Mucosa of rectum (tissue), 2 donors: ENCODE measurements around the gene KLK3.
"Not testable (repeated sequence)": the region's sequence is repeated elsewhere in the genome, so short reads cannot be mapped to it uniquely, and the experiment has no call there.

Source experiments
- H3K27ac ChIP-seq, 2 donors: one replicate each; pipeline ENCODE4 v1.7.0; 2013; ENCODE audit warnings: inconsistent platforms in 2 of 2, low read depth in 2 of 2, low read length in 2 of 2
- H3K27me3 ChIP-seq, 2 donors: one replicate each; pipeline ENCODE4 v1.7.0; 2013; ENCODE audit warnings: low read length in 2 of 2; ENCODE audit not compliant: control insufficient read depth in 2 of 2, insufficient read depth in 2 of 2
- H3K36me3 ChIP-seq, 2 donors: one replicate each; pipeline ENCODE4 v1.7.0; 2013; ENCODE audit warnings: low read length in 2 of 2; ENCODE audit not compliant: control insufficient read depth in 2 of 2, insufficient read depth in 2 of 2
- H3K4me1 ChIP-seq, 2 donors: one replicate each; pipeline ENCODE4 v1.7.0; 2013; ENCODE audit warnings: low read length in 2 of 2, mild to moderate bottlenecking in 1 of 2; ENCODE audit not compliant: control insufficient read depth in 2 of 2, insufficient read depth in 2 of 2
- H3K4me3 ChIP-seq, 2 donors: one replicate each; pipeline ENCODE4 v1.7.0; 2013; ENCODE audit warnings: low read length in 2 of 2
- H3K9ac ChIP-seq, 2 donors: one replicate each; pipeline ENCODE4 v1.7.0; 2013; ENCODE audit warnings: low read length in 2 of 2, low read depth in 1 of 2, mild to moderate bottlenecking in 1 of 2
- H3K9me3 ChIP-seq, 2 donors: one replicate each; pipeline ENCODE4 v1.7.0; 2013; ENCODE audit warnings: low read length in 2 of 2; ENCODE audit not compliant: control insufficient read depth in 2 of 2
- donor health status: healthy.
- donor health status: Normal muscosa, but diverticular disease.

Gene KLK3

DNA sequence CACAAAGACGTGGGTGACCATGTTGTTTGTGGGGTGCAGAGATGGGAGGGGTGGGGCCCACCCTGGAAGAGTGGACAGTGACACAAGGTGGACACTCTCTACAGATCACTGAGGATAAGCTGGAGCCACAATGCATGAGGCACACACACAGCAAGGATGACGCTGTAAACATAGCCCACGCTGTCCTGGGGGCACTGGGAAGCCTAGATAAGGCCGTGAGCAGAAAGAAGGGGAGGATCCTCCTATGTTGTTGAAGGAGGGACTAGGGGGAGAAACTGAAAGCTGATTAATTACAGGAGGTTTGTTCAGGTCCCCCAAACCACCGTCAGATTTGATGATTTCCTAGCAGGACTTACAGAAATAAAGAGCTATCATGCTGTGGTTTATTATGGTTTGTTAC lies 24.1 kb downstream of the KLK3 start:
- H3K9ac ChIP-seq = no peak overlapping the region
- no peaks in the 10 kb centered on the region for H3K36me3 ChIP-seq
- H3K9me3 ChIP-seq = no peaks in the 10 kb centered on the region
- no peak overlapping the region for H3K27ac ChIP-seq
- H3K27me3 ChIP-seq = peaks cover 0 to 2% of the 10 kb centered on the region in 2 donors
- H3K4me3 ChIP-seq = no peak overlapping the region
- peaks cover 0 to 3% of the 10 kb centered on the region in 2 donors for H3K4me1 ChIP-seq

DNA sequence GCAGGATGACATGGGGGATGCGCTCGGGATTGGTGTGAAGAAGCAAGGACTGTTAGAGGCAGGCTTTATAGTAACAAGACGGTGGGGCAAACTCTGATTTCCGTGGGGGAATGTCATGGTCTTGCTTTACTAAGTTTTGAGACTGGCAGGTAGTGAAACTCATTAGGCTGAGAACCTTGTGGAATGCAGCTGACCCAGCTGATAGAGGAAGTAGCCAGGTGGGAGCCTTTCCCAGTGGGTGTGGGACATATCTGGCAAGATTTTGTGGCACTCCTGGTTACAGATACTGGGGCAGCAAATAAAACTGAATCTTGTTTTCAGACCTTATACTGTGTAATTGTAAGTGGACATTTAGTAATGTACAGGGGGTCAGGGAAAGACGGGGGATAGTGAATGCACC lies 25.5 kb downstream of the KLK3 start:
- Histone ChIP-seq H3K36me3 (no peaks in the 10 kb centered on the region), H3K4me1 (peaks cover 0 to 3% of the 10 kb centered on the region in 2 donors), H3K9me3 (no peaks in the 10 kb centered on the region), H3K9ac (no peak overlapping the region), H3K27ac (no peak overlapping the region), H3K4me3 (no peak overlapping the region), H3K27me3 (peaks cover 0 to 2% of the 10 kb centered on the region in 2 donors)

DNA sequence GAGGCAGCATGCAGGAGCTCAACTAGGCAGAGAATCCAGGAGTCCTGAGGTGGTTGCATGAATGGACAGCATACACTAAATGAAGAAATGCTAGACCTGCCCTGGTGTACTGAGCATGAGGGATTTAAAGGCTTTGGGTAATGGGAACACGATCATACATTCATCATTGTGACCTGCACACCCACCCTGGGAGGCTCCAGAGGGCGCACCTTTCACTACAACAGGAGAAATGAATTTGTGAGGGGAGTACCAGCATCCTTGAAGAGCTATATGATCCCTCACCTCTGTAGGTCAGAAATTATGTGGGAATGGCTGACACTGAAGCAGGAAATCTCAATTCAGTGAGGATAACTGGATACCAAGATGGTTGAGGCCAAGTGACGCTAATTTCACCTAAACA lies 27.5 kb downstream of the KLK3 start:
- H3K27me3 ChIP-seq = peaks cover 0 to 2% of the 10 kb centered on the region in 2 donors
- H3K9me3 ChIP-seq = no peaks in the 10 kb centered on the region
- no peaks in the 10 kb centered on the region for H3K36me3 ChIP-seq
- H3K4me3 ChIP-seq = no peak overlapping the region
- no peak overlapping the region for H3K9ac ChIP-seq
- peaks cover 0 to 3% of the 10 kb centered on the region in 2 donors for H3K4me1 ChIP-seq
- H3K27ac ChIP-seq = no peak overlapping the region

DNA sequence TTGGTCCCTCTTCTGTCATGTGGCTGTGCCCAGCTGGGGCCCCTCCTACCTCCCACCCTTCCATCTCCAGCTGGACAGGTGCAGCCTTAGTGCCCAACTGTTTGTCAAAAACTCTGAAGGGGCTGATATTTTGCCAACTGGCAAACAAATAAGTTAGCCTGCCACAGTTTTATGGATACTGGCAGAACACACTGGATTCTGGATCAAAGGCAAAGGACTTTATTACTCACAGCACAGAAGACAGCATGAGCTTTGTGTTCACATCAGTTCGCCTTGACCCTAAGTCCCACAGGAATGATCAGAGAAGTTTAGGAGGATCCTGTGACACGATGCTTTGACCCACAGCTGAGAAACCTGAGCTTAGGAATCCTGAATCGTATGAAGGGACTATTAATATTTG lies 34.9 kb downstream of the KLK3 start:
- no peaks in the 10 kb centered on the region for H3K27me3 ChIP-seq
- H3K27ac ChIP-seq = no peak overlapping the region
- no peaks in the 10 kb centered on the region for H3K4me1 ChIP-seq
- H3K4me3 ChIP-seq = no peak overlapping the region
- H3K9ac ChIP-seq = no peak overlapping the region
- no peaks in the 10 kb centered on the region for H3K9me3 ChIP-seq
- no peaks in the 10 kb centered on the region for H3K36me3 ChIP-seq

DNA sequence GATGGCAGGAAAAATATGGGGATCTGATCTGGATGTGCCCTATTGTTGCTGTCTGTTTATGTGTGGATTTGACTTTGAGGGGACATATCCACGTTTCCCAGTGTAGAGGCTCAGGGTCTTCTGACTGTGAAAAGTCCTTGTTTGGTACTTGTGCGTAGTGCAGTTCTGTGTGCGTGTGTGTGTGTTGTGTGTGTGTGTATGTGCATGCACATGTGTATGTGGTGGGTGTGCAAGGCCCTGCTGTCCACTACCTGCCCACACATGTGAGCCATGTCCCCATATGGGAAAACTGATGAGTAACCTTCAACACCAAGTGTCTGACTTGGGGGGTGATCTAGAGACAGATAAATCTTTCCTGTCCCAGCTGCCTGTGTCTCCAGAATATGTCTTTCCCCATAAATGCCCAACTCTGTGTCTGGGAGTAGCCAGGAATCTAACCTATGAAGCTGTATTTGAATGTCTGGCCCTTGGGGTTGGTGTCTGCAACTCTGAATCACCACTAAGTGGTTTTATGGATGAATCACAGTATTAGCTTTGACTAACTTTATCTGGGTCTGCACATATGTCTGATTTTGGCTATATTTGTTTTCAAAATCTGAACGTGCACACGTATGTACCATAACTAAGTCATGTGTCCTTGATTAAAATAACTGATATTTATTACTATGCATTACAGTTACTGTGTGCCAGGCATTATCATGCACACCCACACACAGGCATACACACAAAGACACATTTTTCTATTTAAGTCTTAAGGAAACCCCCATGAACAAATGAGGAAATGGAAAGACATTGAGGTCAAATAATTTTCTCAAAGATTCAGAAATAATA lies 35.9 kb downstream of the KLK3 start:
- Histone ChIP-seq H3K4me3 (no peak overlapping the region), H3K9ac (no peak overlapping the region), H3K9me3 (no peaks in the 10 kb centered on the region), H3K4me1 (no peaks in the 10 kb centered on the region), H3K27me3 (no peaks in the 10 kb centered on the region), H3K36me3 (no peaks in the 10 kb centered on the region), H3K27ac (no peak overlapping the region)

DNA sequence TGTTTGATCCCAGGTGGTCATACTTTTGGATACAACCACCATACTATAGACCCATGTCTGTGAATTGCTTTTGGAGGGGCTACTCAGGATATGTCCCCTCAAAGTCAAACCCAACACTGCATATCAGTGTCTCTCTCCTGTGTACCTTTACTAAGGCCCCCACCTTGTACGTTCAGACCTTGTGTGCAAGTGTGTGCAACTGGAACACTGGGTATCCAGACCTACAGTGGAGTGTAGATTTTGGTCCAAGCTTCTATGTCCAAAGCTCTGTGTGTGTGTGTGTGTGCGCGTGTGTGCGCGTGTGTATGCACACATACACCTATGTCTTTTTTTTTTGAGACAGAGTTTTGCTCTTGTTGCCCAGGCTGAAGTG lies 36.5 kb downstream of the KLK3 start:
- no peak overlapping the region for H3K4me3 ChIP-seq
- no peaks in the 10 kb centered on the region for H3K27me3 ChIP-seq
- no peaks in the 10 kb centered on the region for H3K9me3 ChIP-seq
- H3K27ac ChIP-seq = no peak overlapping the region
- H3K4me1 ChIP-seq = no peaks in the 10 kb centered on the region
- no peaks in the 10 kb centered on the region for H3K36me3 ChIP-seq
- no peak overlapping the region for H3K9ac ChIP-seq

DNA sequence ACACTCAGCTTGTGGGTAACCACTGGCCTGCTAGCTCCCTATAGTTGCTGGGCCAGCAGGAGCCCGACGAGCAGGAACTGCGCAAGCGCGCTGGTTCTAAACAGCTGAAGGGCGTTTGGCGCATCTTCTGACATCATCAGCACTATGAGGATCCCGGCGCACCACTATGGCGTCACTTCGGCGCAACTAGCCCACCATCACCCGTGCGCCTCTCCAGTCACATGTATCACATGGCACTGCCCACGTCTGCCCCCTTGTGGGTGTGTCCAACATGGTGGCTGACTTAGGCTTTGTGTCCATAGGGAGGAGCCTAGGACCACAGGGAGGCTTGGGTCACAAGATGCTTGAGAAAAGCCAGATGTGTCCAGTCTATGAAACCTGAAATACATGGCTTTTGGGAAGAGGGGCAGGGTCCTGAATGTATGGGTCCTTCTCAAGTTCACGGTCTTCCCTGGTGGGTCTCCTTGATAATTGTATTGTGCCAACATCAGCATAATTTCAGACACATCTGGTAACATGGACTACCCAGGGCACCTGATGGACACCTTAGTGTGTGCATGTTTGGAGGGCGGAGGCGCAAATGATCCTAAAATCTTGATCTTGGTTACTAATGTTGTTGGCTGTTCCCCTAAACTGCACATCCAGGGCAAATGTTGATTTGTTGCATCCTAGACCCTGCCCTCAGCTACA lies 38.5 kb downstream of the KLK3 start:
- Histone ChIP-seq H3K36me3 (no peaks in the 10 kb centered on the region), H3K9ac (no peak overlapping the region), H3K4me1 (no peaks in the 10 kb centered on the region), H3K27ac (no peak overlapping the region), H3K4me3 (no peak overlapping the region), H3K27me3 (no peaks in the 10 kb centered on the region), H3K9me3 (no peaks in the 10 kb centered on the region)

DNA sequence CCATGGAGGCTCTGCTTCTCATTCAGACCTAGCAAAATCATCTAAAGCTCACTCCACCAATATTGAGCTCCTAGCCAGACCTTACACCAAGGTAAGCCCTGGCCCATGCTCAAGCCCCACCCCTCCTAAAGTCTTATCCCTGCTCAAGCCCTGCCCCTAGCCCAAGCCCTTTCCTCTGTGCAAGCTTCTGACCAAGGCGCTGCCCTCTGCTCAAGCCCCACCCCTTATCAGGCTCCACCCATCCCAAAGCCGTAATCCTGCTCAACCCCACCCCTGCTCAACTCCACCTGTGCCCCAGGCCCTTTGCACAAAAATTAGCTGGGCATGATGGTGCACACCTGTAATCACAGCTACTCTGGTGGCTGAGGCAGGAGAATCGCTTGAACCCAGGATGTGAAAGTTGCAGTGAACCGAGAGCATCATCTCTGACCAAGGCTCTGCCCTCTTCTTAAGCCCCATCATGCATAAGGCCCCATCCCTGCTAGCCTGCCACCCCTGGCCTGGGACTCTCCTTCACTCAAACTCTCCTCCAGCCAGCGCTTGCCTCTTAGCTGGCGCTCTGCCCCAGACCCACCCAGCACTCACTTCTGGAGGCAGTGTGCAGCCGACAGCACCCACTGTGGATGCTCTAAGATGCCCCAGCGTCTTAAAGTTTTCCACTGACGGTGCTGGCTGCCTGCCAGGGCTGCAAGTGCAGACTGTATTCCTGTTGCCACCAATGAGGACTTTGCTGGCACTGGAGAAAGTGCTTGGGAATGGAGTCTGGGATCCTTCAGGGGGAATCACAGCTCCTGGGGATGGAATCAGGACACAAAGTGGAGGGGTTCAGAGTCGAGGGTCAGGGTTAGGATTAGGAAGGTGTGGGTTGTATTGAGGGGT lies 40.0 kb downstream of the KLK3 start:
- Histone ChIP-seq H3K36me3 (no peaks in the 10 kb centered on the region), H3K4me3 (no peak overlapping the region), H3K27ac (no peak overlapping the region), H3K27me3 (no peaks in the 10 kb centered on the region), H3K9me3 (no peaks in the 10 kb centered on the region), H3K9ac (no peak overlapping the region), H3K4me1 (no peaks in the 10 kb centered on the region)

DNA sequence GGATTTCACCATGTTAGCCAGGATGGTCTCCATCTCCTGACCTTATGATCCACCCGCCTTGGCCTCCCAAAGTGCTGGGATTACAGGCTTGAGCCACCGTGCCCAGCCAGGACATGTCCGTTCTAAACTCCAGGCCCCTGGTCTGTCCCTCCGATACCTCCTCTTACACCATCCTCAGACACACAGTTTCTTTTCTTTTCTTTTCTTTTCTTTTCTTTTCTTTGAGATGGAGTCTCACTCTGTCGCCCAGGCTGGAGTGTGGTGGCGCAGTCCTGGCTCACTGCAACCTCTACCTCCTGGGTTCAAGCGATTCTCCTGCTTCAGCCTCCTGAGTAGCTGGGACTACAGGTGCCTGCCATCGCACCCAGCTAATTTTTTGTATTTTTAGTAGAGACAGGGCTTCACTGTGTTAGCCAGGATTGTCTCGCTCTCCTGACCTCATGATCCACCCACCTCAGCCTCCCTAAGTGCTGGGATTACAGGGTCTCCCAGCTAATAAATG lies 41.4 kb downstream of the KLK3 start:
- not testable (repeated sequence) for H3K27me3 ChIP-seq, H3K4me3 ChIP-seq, H3K36me3 ChIP-seq, H3K9ac ChIP-seq, H3K27ac ChIP-seq, H3K9me3 ChIP-seq, H3K4me1 ChIP-seq
